Measurements from ENCODE around the gene BNC2.
A peak's percentile ranks its signal among the peaks of the same experiment; 100 is the strongest.

DNA sequence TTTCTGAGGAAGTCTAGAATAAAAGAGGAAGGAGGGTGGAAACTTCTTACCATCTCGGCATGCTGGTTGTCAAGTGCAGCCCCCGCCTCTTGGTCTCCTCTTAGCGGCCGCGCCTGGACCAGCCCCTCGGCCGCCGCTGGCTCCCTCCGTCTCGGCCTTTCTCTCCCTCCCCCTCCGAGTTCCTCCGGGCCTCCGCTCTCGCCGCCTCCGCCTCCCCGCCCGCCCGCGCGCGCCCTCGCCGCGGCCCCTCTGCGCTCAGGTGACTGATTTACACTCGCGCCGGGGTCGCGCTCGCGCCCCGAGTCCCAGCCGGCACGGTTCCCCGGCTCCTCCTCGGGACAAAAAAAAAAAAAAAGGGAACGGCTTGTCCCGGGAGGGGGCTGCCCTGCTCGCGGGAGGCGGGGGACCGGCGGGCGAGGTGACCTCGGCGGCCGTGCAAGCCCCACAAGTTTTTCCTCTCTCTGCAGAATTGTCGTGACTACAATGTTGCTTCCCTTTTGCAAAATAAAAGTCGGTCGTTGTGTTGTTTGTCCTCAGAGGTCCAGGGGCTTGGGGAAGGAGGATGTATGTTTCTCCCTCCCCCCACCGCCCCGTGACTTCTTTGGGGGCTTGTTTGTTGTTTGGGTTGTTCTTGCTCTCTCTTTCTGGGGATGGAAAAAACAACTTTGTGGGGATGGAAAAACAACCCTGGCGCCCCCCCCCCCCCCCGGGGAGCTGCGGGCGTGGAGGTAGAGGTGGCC is at the start of gene BNC2:
- TF ChIP-seq, protein P1, sequence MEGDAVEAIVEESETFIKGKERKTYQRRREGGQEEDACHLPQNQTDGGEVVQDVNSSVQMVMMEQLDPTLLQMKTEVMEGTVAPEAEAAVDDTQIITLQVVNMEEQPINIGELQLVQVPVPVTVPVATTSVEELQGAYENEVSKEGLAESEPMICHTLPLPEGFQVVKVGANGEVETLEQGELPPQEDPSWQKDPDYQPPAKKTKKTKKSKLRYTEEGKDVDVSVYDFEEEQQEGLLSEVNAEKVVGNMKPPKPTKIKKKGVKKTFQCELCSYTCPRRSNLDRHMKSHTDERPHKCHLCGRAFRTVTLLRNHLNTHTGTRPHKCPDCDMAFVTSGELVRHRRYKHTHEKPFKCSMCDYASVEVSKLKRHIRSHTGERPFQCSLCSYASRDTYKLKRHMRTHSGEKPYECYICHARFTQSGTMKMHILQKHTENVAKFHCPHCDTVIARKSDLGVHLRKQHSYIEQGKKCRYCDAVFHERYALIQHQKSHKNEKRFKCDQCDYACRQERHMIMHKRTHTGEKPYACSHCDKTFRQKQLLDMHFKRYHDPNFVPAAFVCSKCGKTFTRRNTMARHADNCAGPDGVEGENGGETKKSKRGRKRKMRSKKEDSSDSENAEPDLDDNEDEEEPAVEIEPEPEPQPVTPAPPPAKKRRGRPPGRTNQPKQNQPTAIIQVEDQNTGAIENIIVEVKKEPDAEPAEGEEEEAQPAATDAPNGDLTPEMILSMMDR (IDR thresholded peaks at IDR 0.05; ENCODE audit: poor library complexity): peak; percentile 12
- TF ChIP-seq EZH2 (IDR thresholded peaks at IDR 0.05; ENCODE audit: borderline replicate concordance): no peak
